BJ (cell line): ENCODE measurements around the gene BRAT1. TPM values are rescaled to one million over a fixed set of nuclear protein-coding genes. Genes with fewer than 3 reads are reported as not detected.
"Not testable (repeated sequence)": the region's sequence is repeated elsewhere in the genome, so short reads cannot be mapped to it uniquely, and the experiment has no call there.

Experiments
- CTCF ChIA-PET: fragments of 350-600 bp; formaldehyde crosslinking; extraction: SDS; loops from one replicate; lab custom pipeline; 2021; ENCODE audit warnings: antibody characterized with exemption, inconsistent platforms; lab: Yijun Ruan, JAX
- POLR2A ChIA-PET: fragments of 300-600 bp; sonication (Branson Sonifier 250); formaldehyde crosslinking; extraction: SDS; loops from one replicate; lab custom pipeline; 2021; ENCODE audit warnings: antibody characterized with exemption; lab: Charles Lee
- DNase-seq: peaks from one replicate; pipeline ENCODE4 v3.0.0-alpha.2; 2011; ENCODE audit warnings: low read depth
- H3K27me3 ChIP-seq: 2 replicates; pipeline ENCODE4 v1.6.0; 2011; ENCODE audit warnings: low read length; ENCODE audit not compliant: control insufficient read depth, insufficient read depth
- H3K36me3 ChIP-seq: 2 replicates; pipeline ENCODE4 v1.5.1; 2011; ENCODE audit warnings: low read length; ENCODE audit not compliant: control insufficient read depth, insufficient read depth
- H3K4me3 ChIP-seq: 2 replicates; pipeline ENCODE4 v1.5.1; 2011; ENCODE audit warnings: low read depth, mild to moderate bottlenecking, control low read depth, low read length
- CTCF ChIP-seq: IDR thresholded peaks from 2 replicates; pipeline ENCODE4 v1.5.1; 2011; ENCODE audit warnings: low read depth, mild to moderate bottlenecking, control low read depth, inconsistent platforms, low read length, moderate library complexity; ENCODE audit not compliant: insufficient read depth
- polyA plus RNA-seq: library from polyadenylated mRNA; depleted of rRNA; stranded (reverse); fragments of >200 nt; gene quantifications from 2 replicates; pipeline ENCODE4 v1.2.3, GENCODE V29; 2011

The BRAT1 gene
- polyA plus RNA-seq, 1 experiment: 17.9 TPM

GRCh38 chr7:2540133-2540532, 15.2 kb downstream of the BRAT1 start:
- CTCF ChIA-PET: interaction anchor here (1.8 kb wide), 1 partner anchor 16 kb away, joined by 4 read pairs; the partner anchor contains the start of gene BRAT1
- no peak for TF ChIP-seq CTCF
- Histone ChIP-seq H3K4me3 (no peak overlapping the region), H3K27me3 (no peaks in the 10 kb centered on the region), H3K36me3 (peaks cover 32% of the 10 kb centered on the region)
- POLR2A ChIA-PET: no interaction called here
- no peak for DNase-seq

- TF ChIP-seq CTCF: no peak
- CTCF ChIA-PET: interaction anchor here (1.8 kb wide), 1 partner anchor 16 kb away, joined by 4 read pairs; the partner anchor contains the start of gene BRAT1
- H3K27me3 ChIP-seq: no peaks in the 10 kb centered on the region
- no peak overlapping the region for H3K4me3 ChIP-seq
- POLR2A ChIA-PET: no interaction called here
- peaks cover 28% of the 10 kb centered on the region for H3K36me3 ChIP-seq
- no peak for DNase-seq
These were observed 16.1 kb downstream of the BRAT1 start for GRCh38 chr7:2539031-2539911.

- Histone ChIP-seq H3K27me3 (no peaks in the 10 kb centered on the region), H3K4me3 (no peak overlapping the region), H3K36me3 (peaks cover 23% of the 10 kb centered on the region)
- DNase-seq: no peak
- CTCF ChIA-PET: no interaction called here
- TF ChIP-seq CTCF: no peak
- POLR2A ChIA-PET: no interaction called here
These were observed 17.1 kb downstream of the BRAT1 start for GRCh38 chr7:2537981-2538851.

DNA sequence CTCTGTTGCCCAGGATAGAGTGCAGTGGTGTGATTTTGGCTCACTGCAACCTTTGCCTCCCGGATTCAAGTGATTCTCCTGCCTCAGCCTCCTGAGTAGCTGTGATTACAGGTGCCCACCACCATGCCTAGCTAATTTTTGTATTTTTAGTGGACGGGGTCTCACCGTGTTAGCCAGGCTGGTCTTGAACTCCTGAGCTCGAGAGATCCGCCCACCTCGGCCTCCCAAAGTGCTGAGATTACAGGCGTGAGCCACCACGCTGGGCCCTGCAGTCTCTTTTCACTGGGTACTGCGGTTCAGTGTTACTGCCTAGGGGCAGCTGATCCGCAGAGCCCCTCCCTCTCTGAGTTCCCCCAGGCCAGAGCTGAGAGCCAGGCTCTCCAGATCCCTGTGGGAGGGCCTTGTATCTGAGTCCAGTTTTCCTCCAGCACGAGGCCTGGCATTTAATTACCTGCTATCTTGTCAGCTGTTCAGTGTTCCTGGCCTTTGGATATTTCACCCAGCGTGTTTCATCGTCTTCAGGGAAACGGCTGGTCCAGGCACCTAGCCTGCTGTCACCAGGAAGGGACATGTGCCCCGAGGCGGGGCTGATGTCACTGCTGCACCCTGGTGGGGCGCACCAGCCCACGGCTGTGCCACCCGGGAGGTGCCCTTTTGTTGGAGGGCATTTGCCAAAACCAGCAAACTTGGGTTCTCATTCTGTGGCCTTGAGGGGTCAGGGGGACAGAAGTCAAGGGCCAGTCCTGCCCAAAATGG, 19.3 kb downstream of the BRAT1 start:
- CTCF ChIA-PET, H3K4me3 ChIP-seq, DNase-seq, H3K27me3 ChIP-seq, POLR2A ChIA-PET: not testable (repeated sequence)
- H3K36me3 ChIP-seq: peaks cover 15% of the 10 kb centered on the region

- H3K4me3 ChIP-seq, DNase-seq, H3K36me3 ChIP-seq, POLR2A ChIA-PET, CTCF ChIA-PET, H3K27me3 ChIP-seq: not testable (repeated sequence)
These were observed 21.1 kb downstream of the BRAT1 start for GRCh38 chr7:2534214-2534613.

GRCh38 chr7:2533566-2533965, 21.8 kb downstream of the BRAT1 start:
- CTCF ChIA-PET, POLR2A ChIA-PET, DNase-seq, H3K4me3 ChIP-seq, H3K27me3 ChIP-seq, H3K36me3 ChIP-seq: not testable (repeated sequence)

GRCh38 chr7:2532816-2533215, 22.5 kb downstream of the BRAT1 start:
- H3K4me3 ChIP-seq, H3K27me3 ChIP-seq, H3K36me3 ChIP-seq, CTCF ChIA-PET, DNase-seq: not testable (repeated sequence)
- POLR2A ChIA-PET: interaction anchor here (0.7 kb wide), 1 partner anchor 35 kb away, joined by 19 read pairs; no protein-coding TSS in a partner anchor

DNA sequence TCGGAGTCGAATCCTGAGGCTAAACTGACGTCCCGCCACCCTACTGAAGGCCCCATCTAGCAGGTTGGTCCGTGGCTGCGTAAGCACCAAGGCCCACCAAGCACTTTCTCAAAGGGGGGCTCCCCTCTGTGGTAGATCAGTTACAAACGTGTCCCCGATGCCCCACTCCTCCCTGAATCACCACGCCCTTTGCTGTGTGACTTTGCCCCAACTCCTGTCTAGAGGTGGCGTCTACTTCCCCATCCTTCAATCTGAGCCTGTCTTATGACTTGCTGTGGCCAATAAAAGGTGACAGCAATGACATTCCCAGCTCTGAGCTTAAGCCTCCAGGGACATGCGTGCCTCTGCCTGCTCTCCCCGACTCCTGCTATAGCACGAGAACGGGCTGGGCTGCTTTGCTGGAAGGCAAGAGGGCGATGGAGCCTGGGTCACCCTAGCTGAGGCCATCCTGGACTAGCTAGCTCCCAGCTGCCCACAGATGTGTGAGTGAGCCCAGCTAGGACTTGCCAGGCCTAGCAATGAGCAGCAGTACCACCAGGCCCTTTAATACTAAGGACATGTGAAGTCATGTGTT, 23.0 kb downstream of the BRAT1 start:
- DNase-seq, H3K4me3 ChIP-seq, H3K27me3 ChIP-seq, POLR2A ChIA-PET, H3K36me3 ChIP-seq, CTCF ChIA-PET: not testable (repeated sequence)

GRCh38 chr7:2531796-2532110, 23.6 kb downstream of the BRAT1 start:
- CTCF ChIA-PET, H3K36me3 ChIP-seq, DNase-seq, POLR2A ChIA-PET, H3K4me3 ChIP-seq, H3K27me3 ChIP-seq: not testable (repeated sequence)
